ENCODE measurements around the gene LARGE1.
A peak's percentile ranks its signal among the peaks of the same experiment; 100 is the strongest.

Gene LARGE1

GRCh38 chr22:33242078-33242477, 678.2 kb downstream of the LARGE1 start:
- DNase-seq (ENCODE audit: low spot score): no peak

- DNase-seq (ENCODE audit: low spot score): peak; percentile 41
Measured at GRCh38 chr22:33240888-33241475, 679.3 kb downstream of the LARGE1 start.

- no peak for DNase-seq (ENCODE audit: low spot score)
Measured at GRCh38 chr22:33232071-33232470, 688.2 kb downstream of the LARGE1 start.

GRCh38 chr22:33227791-33228190, 692.5 kb downstream of the LARGE1 start:
- DNase-seq (ENCODE audit: low spot score): no peak

- DNase-seq (ENCODE audit: low spot score): no peak
Measured at GRCh38 chr22:33224841-33225240, 695.4 kb downstream of the LARGE1 start.
